Kasumi-1 (cell line): ENCODE measurements around the gene RBX1.
A peak's percentile ranks its signal among the peaks of the same experiment; 100 is the strongest.

Experiments
- DNase-seq, 2 experiments: peaks; one replicate each; lab custom pipeline; 2025; lab: John Stamatoyannopoulos, UW

Gene RBX1

DNA sequence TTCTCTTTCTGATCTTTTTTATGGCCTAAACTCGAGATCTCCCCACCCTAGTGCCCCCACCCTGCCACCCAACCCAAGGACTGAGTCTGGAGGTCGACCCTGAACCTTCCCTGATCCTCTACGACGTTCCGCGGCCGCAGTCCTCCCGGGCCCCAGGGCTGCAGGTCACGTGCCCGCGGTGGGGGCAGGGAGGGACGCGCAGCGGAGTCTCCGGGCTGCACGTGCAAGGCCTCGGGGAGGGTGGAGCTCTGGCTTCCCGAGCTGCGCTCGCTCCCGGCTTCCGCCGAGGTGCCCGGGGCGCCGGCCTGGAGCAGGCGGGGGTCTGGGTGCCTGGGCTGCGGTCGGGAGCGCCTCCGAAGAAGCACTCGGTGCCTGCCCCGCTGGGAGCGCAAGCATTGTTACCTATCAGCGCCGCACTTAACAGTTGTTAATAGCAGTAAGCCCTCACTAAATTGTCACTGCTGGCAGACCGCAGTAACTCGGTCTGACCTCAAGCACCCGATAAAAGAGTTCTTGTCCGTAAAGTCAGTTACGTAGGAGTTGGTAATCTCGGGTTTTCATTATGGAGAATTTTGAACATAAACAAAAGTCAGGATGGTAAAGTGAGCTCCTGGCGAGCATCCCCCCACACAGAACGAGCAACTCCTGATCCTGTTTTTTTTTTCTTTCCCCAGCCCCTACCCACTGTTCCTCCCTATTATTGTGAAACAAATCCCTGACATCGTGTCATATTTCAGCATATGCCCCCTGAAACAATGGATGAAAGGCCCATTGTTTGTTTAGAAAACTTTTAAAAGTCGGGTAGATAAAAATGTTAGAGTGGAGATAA is 71.5 kb downstream of the RBX1 start:
- DNase-seq, result peak; percentile 81 to 84
